Measurements from ENCODE around the gene SDC1.
"Not testable (repeated sequence)": the region's sequence is repeated elsewhere in the genome, so short reads cannot be mapped to it uniquely, and the experiment has no call there.

The SDC1 gene, protein sequence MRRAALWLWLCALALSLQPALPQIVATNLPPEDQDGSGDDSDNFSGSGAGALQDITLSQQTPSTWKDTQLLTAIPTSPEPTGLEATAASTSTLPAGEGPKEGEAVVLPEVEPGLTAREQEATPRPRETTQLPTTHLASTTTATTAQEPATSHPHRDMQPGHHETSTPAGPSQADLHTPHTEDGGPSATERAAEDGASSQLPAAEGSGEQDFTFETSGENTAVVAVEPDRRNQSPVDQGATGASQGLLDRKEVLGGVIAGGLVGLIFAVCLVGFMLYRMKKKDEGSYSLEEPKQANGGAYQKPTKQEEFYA

DNA sequence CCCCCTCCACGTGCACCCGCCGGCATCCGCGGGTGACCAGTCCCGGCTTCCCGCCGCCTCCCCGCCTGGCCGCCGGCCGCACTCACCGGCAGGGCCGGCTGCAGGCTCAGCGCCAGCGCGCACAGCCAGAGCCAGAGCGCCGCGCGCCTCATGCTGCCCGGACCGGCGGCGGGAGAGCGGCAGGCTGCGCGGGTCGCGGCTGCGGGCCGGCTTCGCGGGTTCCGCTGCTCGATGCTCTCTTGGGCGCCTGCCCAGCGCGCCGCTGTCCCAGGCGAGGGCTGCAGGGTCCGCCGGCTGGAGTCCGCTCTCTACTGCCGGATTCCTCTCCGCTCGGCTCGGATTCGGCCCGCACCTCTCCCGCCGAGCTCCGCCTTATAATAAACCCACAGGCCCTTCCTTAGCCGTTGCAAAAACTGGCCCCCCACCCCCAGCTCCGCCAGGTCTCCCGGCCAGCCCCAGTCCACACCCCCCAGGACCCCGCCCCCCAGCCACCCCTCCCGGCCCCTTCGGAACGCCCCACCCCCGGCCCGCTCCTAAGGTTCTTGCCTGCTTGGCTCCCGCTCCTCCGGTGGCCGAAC lies at the start of gene SDC1:
TSS of gene SDC1 (minus strand) at position 415 of the 578 bp plus-strand sequence. CDS start at position 152, 263 bp downstream.
- no peak for DNase-seq (ENCODE audit: low read depth in 3 of 3, low spot score in 1 of 3)

DNA sequence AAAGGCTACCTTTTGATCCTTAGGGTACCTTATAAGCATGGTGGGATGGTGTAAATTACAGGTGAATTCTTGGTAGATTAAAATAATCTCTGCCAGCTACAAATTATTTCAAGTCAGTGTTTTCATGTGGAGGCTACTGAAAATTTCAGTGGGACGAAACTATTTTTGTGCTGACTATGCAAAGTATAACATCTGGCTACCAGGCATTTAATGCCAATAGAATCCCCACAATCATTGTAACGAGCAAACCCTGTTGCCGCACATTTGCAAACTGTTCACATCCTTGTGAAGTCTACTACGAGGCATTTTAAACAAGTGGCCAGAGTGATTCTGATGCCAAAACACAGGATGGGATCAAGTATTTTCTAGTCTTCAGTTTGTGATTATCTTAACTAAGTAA lies 48.1 kb upstream of the SDC1 start:
- no peak for DNase-seq (ENCODE audit: low read depth in 3 of 3, low spot score in 1 of 3)

DNA sequence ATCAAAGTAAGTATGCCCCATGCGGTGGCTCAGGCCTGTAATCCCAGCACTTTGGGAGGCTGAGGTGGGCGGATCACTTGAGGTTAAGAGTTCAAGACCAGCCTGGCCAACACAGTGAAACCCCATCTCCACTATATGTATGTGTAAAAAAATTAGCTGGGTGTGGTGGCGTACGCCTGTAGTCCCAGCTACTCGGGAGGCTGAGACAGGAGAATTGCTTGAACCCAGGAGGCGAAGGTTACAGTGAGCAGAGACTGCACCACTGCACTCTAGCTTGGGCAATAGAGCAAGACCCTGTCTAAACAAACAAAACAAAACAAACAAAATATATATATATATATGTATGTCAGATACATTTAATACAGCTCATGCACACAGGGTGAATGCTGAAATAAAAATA lies 43.4 kb upstream of the SDC1 start:
- not testable (repeated sequence) for DNase-seq (ENCODE audit: low read depth in 3 of 3, low spot score in 1 of 3)

DNA sequence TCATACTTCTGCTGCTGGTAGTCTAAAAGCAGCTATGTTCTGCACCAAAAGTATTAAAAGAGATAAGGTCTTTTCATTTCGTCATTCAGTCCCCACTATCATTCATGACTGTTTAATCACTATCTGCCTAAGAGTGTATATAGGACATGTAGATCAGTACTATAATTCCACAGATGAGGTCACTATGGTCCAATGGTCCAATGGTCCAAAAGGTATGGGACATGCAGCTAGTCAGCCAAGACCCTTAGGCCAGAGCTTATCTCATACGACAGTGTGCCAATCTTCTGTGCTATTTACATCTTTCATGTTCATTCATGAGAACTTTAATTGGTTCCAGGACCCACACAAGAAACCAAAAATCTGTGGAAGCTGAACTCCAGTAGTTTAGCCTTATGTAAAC lies 42.6 kb upstream of the SDC1 start:
- DNase-seq (ENCODE audit: low read depth in 3 of 3, low spot score in 1 of 3) = no peak

DNA sequence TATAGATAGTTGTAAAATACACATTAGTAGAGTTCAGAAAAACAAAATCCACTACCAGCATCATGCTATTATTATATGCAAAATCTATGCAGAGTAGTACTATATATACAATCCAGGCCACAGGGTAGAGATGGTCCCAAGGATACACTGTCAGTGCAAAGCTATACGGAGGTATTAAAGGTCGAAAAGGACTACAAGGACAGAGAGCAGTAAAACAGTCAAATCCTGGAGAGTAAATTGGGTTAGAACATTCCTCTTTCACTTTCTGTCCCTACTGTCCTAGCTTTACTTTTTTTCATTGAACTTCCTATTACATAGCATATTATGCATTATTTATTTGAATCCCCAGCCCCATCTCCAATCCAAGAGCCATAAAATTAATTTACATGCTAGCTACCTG lies 39.7 kb upstream of the SDC1 start:
- DNase-seq (ENCODE audit: low read depth in 3 of 3, low spot score in 1 of 3) = no peak

DNA sequence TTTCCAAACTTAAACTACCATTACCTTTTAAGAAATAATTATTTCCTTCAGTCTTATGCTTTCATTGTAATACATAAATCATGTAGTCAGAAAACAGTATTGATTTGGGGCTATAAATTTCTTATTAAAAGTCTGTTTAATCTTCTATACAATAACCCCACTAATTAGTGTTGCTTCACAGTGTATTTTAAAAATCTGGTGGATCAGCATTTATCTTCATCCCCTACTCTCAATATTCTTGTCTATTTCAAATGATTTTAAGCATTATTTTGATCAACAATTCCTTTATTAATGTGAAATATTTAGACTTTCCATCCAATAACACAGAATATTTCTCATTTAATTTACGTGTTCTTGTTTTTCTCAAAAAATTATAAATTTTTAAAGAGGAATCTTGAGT lies 32.5 kb upstream of the SDC1 start:
- no peak for DNase-seq (ENCODE audit: low read depth in 3 of 3, low spot score in 1 of 3)

DNA sequence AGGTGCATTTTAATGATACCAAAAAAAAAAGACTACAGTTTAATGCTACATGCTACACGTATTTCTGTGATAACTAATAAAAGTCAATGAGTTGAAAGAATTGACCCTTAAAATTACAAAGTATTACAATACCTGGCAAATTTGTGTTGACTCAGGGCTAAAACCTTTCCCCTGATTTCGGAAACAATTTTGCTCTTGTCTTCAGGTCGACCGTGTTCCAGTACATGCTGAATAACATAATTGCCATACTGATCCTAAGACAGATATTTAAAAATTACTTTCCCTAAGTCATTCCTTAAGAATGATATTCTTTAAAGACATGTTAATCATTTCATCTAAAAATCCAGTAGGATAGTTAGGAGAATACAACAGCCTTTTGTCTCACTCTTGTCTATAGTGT lies 29.8 kb upstream of the SDC1 start:
- DNase-seq (ENCODE audit: low read depth in 3 of 3, low spot score in 1 of 3) = no peak

DNA sequence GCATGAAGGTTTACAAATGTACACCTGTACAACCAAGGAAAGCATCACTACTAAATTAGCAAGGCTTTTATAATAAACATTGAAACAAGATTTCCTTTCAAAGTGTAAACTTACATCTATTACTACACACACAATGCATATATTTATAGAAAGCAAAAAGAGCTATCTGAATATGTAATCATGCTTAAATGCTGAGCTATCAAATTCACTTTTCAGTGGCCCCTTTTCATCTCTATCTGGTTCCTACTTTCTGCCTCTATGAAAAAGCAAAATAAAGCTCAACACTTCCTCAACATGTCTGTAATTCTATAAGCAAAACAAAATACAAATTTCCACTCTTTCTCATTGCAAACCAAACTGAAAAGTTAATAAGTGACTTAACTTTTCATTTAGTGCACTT lies 25.5 kb upstream of the SDC1 start:
- DNase-seq (ENCODE audit: low read depth in 3 of 3, low spot score in 1 of 3) = no peak

DNA sequence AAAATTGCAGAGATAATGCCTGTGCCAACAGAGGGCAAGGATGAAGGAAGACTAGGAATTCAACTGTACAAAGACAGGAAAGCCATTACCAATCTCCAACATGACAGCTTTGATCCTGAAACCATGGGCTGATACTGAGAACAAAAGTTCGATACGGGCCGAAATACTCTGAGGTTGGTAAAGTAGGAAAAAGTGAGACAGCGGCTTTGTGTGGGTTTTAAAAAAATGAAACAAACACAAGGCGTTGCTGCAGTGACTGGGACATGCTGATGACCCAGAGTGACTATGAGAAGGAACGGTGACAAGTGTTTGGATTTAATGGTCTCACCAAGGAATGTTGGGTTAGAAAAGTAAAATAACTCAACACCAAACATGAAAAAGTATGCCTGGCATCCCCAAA lies 24.2 kb upstream of the SDC1 start:
- no peak for DNase-seq (ENCODE audit: low read depth in 3 of 3, low spot score in 1 of 3)

DNA sequence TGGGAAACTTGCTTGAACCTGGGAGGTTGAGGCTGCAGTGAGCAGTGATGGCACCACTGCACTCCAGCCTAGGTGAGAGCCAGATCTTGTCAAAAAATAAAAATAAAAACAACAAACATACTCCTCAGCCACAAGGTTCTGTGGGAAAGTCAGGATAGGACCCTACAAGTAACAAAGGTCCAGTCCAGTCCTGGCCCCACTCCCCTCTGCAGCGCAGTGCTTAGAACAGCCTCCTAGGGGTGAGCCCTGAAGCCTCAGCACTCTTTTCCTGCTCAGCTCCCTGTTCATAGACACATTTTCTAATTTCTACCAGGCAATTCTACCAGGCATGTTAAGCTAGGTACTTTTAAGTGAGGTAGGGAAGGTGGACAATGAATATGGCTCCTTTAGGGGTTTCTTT lies 22.2 kb upstream of the SDC1 start:
- DNase-seq (ENCODE audit: low read depth in 3 of 3, low spot score in 1 of 3) = no peak

DNA sequence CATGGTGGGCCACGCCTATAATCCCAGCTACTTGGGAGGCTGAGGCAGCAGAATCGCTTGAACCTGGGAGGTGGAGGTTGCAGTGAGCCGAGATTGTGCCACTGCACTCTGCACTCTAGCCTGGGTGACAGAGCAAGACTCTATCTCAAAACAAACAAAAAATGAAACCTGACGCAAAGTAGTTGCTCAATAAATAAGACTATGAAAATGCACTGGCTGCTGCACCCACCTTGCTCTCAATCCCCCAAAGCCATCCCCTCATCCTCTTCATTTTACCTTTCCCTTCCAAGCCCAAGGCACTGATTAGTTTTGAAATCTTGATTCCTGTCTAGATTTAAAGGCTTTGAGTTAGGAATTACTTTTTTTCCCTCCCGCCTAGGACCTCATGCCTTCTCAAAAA lies 18.7 kb upstream of the SDC1 start:
- DNase-seq (ENCODE audit: low read depth in 3 of 3, low spot score in 1 of 3) = not testable (repeated sequence)

DNA sequence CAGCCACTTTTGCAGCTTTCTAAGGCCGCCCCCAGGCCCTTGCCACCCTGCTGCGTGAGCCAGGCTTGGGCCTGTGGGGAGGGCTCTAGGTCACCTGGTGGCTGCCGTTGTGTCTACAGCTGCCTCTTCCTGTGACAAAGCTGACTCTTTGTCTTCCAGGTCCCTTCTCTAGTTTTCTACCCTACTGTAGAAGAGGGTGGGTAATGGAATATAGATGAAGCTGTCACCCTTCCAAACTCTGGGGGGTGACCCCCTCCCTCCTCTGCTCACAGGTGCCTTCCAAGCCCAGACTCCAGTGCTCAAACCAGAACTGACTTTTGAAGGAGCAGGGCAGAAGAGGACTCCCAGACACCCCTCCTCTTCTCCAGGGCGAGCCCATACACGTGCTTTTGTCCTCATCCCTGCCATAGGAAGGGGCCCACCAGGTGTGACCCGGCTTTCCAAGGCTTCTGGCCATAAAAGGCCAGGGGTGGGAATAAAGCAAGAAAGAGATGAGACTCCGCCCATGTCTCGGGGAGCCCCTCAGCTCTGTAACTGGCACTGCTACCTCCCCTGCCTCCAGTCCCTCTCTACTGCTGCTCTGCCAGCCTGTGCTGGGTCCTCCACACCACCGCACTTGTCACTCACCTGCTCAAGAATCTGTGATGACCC lies 17.9 kb upstream of the SDC1 start:
- DNase-seq (ENCODE audit: low read depth in 3 of 3, low spot score in 1 of 3) = no peak

DNA sequence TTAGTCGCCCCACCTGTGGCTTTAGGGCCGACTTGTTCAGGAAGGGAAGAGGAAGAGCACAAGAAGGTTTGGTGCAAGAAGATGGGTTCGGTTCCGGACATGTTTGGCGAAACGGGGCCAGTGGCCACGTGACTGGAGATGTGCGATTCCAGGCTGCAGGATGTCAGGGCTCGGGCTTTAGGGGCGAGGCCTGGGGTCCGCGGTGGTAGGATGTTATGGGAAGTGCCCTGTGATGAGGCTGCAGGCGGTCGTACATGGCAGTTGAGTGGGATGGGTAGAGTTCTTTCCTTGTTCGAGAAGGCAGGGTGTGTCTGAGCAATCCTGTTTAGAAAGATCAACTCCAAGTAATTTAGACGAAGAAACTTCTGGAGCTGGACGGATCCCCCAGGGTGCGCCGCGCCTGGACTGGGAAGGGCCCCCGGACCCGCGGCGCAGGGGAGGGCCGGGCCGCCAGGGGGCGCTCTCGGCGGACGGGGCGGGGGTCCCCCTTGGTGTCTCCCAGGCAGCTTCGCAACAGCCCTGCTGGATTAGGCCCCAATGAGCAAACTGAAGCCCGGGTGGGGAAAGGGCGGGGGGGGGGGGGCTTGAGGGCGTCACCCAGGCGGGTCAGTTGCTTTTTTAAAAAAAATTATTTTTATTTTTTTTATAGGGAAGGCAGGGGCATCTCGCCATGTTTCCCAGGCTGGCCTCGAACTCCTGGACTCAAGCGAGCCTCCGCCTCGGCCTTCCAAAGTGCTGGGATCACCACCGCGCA lies 17.2 kb upstream of the SDC1 start:
- peak in 1 of 3 donors; percentile 22 for DNase-seq (ENCODE audit: low read depth in 3 of 3, low spot score in 1 of 3)

DNA sequence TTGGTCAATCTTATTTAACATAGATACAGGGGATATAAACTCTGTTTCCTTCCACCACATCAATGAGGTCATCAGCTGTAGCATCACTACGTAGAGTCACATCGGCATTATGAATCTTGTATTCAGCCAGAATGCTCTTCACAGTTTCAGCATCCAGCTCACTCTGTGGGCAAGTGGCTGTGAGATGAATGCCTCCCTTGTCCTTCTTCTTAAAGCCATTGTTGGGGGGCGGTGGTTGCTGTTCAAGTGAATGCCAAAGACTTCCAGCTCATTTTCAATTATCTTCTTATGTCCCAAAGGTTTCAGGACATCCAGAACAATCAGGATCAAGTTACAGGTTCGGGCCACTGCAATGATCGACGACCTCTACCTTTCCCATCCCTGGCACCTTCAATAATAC lies 15.4 kb upstream of the SDC1 start:
- not testable (repeated sequence) for DNase-seq (ENCODE audit: low read depth in 3 of 3, low spot score in 1 of 3)

DNA sequence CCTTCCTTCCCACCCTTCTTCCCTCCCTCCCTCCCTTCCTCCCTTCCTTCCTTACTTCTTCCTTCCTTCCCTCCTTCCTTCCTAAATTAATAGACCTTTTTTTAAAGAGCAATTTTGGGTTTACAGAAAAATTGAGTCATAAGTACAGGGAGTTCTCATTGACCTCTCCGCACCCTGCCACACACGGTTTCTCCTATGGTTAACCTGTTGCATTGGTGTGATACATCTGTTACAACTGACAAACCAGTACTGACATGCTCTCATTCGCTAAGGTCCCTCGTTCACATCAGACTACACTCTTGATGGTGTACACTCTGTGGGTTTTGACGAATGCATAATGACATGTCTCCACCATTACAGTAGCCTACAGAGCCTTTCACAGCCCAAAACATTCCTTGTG lies 11.6 kb upstream of the SDC1 start:
- DNase-seq (ENCODE audit: low read depth in 3 of 3, low spot score in 1 of 3) = no peak

DNA sequence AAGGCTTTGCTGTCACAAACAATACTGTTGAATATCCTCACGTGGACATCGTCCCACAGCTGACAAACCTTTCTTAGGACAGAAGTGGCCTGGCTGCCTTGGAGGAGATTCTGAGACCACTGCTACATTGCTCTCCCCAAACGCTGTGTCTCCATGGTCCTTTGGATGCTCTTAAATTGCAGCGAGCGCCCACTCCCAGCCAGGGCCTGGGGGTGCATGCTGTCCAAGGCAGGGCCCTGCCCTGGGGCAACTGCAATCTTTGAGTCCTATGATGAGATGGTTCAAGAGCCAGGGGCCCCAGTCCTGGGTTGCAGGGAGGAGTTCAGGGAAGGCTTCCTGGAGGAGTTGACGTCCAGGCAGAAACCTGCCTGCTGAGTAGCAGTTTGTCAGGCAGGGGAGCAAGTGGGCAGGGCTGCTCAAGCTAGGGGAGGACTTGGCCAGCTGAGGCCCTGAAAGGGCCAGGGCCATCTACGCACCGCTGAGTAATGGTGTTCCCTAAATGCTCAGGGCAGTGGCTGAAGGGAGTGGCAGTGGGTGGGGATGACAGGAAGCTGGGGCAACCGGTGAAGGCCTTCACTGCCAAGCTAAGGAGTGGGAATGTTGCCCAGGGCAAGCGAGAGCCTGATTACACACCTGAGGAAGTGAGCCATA lies 10.8 kb upstream of the SDC1 start:
- no peak for DNase-seq (ENCODE audit: low read depth in 3 of 3, low spot score in 1 of 3)

DNA sequence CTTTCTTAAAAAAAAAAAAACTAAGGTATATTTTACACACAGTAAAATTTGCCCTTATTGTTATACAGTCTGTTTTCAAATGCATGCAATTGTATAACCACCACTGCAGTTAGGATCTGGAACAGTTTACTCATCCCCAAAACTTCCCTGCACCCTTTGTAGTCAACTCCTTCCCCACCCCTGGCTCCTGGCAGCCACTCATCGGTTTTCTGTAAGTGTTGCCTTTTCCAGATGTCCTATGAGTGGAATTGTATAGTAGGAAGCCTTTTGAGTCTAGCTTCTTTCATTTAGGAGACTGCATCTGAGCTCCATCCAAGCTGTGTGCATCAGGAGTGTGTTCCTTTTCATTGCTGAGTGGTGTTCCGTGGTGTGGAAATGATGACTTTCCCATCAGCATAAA lies 9.7 kb upstream of the SDC1 start:
- DNase-seq (ENCODE audit: low read depth in 3 of 3, low spot score in 1 of 3) = not testable (repeated sequence)

DNA sequence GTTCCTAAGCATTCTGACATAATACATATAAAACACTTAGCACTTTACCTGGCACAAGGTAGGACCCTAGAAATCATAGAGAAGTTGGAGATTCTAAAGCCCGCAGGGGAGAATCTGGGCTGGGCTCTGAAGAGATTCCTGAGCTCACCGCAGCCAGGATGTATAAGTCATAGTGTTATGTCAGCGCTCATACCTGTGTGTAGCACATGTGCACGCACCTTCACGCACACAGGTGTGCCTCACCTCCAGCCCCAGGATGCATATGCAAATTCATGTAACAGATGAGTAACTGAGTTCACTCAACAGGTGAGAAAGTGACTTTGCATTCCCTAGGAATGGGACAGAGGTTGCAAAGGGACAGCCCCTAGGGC lies 7.9 kb upstream of the SDC1 start:
- DNase-seq (ENCODE audit: low read depth in 3 of 3, low spot score in 1 of 3) = no peak

DNA sequence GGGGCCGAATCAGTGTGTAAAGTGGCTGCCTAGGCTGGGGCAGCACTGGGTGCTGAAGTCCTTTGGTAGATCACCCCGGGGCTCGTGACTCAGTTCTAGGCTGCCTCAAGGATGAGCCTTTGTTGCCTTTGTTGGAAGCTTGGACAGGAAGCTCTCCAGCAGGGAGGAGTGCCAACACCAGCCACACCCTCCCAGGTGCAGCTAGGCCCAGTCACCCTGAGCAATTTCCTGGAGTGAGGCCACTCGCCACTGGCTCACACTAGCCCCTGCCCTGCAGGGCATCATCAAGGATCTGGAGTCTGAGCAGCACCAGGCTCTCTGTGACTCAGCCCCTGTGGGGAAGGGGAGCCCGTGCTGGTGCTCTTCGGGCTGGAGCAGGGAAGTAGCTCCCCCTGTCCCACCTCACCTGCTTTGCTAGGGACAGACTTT lies 6.7 kb upstream of the SDC1 start:
- DNase-seq (ENCODE audit: low read depth in 3 of 3, low spot score in 1 of 3) = no peak

DNA sequence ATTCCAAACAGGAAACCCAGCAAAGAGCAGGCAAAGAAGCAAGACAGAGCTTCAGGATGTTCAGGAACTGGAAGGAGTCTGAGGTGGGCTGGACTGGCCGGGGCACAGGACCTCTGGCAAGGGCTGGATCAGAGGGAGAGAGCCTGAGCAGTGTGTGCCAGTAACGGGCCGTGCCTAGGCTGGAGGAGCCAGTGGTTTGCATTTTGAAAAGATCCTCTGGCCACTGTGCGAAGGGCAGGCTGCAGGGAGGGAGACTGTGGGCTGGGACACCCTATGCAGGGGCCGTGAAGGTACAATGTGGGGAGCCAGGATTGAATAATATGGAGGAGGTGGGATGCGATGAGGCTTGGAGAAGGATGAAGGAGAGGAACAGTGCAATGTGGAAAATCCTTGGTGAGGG lies 6.2 kb upstream of the SDC1 start:
- no peak for DNase-seq (ENCODE audit: low read depth in 3 of 3, low spot score in 1 of 3)

DNA sequence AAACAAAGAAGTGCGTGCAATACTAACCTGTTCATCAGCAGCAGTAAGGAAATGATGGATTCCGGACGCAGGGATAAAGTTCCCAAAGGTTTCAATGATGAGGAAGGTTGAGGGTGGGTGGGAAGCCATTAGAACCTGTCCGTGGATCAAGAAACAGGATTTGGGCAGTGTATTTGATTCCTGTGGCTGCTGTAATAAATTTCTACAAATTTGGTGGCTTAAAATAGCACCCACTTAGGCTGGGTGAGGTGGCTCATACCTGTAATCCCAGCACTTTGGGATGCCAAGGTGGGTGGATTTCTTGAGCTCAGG lies 5.1 kb upstream of the SDC1 start:
- DNase-seq (ENCODE audit: low read depth in 3 of 3, low spot score in 1 of 3) = no peak

Data from stimulated activated CD4-positive, alpha-beta T cell treated with anti-CD3 and anti-CD28 coated beads, TNF-alpha, amount 100 ng/mL, for 1 hour (primary cell).